GM19025 (cell line): ENCODE measurements around the gene LTC4S.
"Not testable (repeated sequence)": the region's sequence is repeated elsewhere in the genome, so short reads cannot be mapped to it uniquely, and the experiment has no call there.

ENCODE experiments used
- ATAC-seq: cut with Tn5 transposase; IDR thresholded peaks from one replicate; pipeline ENCODE4 v1.9.1; 2021; ENCODE audit warnings: mild to moderate bottlenecking, low read depth, moderate library complexity; ENCODE audit not compliant: unreplicated experiment

Gene LTC4S, protein sequence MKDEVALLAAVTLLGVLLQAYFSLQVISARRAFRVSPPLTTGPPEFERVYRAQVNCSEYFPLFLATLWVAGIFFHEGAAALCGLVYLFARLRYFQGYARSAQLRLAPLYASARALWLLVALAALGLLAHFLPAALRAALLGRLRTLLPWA

DNA sequence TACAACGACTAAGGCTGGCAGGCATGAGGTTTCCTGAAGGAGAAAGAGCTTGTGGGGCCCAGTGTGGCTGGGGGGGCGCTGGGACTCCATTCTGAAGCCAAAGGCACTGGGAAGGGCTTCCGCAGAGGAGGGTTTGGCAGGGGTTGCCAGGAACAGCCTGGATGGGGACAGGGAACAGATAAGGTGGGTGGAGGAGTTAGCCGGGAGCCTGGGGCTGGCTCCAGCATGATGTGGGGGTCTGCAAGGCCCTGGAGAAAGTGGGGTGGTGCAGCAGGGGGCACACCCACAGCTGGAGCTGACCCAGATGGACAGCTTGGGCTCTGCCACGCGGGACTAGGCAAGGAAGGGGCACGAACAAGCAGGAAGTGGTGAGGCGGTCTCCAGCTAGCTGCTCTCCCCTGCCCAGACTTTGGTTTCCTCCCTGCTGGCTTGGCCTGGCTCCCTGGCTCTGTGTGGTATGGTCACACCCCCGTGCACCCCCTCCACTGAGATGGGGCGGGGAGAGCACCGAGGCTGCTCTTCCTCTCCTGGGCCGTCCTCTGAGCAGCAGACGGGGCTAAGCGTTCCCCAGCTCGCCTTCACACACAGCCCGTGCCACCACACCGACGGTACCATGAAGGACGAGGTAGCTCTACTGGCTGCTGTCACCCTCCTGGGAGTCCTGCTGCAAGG is at the start of gene LTC4S:
Gene LTC4S, plus strand, starts transcription at position 519 of the 672 bp plus-strand sequence. Its CDS starts 95 bp downstream, at position 614.
- ATAC-seq = no peak

DNA sequence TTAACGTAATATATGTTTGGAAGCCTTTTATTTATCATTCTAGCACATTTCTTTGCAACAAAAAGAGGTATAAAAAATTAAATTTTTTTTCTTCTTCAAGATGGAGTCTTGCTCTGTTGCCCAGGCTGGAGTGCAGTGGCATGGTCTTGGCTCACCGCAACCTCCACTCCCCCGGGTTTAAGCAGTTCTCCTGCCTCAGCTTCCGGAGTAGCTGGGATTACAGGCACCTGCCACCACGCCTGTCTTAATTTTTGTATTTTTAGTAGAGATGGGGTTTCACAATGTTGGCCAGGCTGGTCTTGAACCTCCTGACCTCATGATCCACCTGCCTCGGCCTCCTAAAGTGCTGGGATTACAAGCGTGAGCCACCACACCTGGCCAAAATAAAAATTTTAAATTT is 49.7 kb upstream of the LTC4S start:
- not testable (repeated sequence) for ATAC-seq

DNA sequence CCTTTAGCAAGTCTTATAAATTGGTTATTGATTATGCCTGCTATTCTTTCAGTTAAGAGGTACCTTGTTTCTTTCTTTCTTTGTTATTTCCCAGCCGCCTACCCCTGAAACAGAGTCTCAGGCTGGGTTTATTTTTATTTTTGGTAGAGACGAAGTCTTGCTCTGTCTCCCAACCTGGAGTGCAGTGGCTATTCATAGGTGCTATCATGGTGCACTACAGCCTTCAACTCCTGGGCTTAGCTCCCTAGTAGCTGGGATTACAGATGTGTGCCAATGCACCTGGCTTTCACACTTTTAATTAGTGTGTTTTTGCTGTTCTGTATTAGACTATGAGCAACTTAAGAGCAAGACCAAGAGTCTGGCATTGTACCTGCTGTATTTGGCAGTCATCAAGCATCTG is 46.9 kb upstream of the LTC4S start:
- ATAC-seq = no peak

DNA sequence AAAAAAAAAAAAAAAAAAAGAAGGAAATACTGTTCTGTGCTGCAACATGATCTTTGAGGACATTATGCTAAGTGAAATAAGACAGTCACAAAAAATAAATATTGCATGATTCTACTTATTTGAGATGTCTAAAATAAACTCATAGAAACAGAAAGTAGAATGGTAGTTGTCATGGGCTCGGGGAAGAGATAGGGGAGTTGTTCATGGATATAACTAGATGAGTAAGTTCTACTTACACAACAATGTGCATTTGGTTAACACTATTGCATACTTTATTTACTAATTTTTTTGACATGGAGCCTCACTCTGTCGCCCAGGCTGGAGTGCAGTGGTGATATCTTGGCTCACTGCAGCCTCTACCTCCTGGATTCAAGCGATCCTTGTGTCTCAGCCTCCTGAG is 46.0 kb upstream of the LTC4S start:
- ATAC-seq = no peak

DNA sequence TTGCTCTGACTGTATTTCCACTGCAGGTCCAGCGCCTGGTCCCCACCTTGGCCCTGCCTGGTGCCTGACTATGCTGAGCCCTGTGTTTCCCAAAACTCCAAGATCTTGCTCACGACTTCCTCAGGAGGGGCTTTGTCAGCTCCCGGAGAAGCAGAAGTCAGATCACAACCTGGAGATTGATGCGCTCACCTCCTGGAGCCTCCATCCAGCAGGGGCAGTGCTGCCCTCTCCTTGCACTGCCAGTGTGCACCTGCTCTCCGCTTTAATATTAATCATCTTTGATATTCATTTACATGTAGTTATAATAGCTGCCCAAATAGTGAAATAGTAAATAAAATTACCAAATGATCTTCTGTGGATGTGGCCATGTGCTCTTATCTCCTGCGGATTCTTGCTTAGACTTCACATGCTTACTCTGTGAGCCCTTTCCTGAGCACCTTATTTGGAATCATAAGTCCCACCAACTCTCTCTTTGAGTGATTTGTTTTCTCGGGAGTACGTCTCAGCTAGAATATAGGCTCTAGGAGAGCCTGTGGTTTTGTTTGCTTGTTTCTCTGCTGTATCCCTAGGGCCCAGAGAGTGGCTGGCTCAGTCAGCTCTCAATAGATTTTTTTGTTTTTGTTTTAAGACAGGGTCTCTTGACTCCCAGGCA is 43.8 kb upstream of the LTC4S start:
- no peak for ATAC-seq

DNA sequence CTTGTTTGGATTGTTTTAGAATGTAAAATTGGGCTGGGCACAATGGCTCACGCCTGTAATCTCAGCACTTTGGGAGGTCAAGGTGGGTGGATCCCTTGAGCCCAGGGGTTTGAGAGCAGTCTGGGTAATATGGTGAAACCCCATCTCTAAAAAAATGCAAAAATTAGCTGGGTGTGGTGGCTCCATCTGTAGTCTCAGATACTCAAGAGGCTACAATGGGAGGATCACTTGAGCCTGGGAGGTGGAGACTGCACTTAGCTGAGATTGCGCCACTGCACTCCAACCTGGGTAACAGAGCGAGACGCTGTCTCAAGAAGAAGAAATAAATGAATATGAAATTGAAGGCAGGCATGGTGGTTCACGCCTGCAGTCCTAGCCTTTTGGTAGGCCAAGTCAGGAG is 39.8 kb upstream of the LTC4S start:
- ATAC-seq = no peak

DNA sequence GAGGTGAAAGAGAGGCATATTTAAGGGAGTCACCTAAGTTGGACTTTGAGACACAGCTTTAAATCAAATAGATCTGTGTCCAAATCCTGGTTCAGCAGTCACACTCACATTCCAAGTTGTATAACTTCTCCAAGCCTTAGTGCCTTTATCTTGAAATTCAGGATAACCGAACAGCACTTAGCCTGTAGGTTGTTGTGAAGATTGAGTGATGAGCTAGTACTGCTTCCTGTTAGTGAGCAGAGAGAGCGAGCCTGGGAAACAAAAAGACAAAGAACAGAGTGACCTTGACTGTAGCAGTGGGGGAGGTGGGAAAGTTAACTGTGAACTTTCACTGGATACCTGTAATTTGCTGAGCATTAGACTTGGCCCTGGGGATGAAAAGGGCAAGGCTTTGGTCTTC is 38.8 kb upstream of the LTC4S start:
- no peak for ATAC-seq

DNA sequence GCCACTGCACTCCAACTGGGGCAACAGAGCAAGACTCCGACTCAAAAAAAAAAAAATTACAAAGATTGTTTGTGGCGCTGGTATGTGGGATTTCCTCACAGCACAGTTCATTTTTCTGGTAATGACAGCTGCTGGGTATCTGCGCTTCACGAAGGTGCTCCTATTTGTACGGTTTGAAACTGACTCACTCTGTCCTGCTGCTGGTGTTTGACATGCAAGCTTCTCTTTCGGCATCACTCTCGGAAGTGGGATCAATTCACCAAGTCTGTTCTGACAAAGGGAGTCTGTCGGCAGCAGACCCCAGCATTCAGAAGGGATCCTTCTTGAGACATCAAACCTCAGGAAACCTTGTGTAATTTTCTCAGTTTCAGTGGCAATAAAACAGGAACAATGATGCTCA is 34.8 kb upstream of the LTC4S start:
- ATAC-seq = no peak

DNA sequence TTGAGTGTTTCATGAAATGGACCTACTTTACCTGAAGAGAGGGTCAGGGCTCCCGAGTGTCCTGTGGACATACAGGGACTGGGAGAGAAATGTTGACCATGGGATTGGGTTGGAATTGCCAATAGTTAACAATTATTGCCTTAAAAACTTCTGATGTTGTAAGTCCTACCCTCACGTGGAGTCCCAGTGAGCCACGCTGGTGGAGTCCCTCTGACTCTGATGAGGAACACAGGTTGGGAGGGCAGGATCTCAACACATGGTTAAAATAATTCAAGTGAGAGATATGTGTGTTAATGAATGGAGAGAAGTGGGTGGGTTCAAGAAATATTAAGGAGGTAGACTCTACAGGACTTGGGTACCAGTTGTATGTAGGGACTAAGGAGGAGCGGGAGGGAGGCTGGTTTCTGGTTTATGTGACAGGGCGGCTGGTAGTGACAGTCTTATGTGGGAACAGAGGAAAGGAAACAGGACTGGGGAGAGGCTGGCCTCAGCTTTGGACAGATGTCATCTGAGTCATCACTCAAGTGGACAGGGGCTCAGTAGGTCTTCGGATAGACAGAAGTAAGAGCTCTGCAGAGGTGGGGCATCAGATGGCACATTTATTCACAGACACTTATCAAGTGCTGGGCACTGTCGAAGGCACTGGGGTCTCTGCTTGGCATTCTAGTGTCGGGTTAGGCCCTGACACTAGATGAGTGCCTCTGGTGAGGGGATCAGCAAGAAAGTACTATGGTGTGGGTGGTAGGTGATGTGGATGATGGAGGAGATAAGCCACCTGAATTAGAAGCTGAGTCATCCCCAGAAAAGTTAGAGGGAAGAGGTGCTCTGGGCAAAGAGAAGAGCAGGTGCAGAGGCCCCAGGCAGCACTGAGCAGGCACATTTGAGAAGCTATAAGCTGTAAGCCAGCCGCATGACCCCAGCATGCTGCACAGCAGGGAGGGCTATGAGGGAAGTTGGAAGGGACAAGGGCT is 33.9 kb upstream of the LTC4S start:
- no peak for ATAC-seq

DNA sequence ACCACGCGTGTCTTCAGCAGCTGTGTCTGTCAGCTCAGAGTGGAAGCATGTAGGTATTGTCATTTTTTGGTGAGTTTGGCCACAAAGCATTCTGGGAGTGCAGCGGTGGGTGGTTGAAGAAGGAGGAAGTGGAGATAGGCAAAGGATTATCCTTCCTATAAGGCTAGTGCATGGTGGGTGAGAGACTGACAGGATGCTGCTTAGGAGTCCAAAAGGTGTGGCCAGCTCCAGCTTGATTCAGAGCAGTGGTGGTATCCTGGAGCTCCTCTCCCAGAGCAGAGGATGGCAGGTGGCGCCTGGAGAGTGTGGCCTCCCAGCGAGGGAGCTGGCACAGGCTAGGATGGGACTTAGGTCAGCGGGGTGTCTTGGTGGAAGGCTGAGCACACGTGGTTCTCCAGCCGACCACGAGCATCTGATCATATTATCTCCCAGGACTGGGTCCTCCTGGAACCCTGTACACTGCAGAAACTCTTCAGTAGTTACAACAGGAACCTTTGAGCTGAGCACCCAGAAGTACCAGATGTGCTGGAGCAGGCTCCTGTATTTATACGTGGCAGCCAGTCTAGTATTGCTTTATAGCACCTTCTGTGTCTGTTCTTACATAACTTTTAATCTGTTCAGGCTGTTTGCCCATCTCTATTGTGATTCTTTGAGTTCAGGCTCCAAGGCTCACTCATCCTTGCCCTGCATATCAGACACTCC is 31.6 kb upstream of the LTC4S start:
- no peak for ATAC-seq

DNA sequence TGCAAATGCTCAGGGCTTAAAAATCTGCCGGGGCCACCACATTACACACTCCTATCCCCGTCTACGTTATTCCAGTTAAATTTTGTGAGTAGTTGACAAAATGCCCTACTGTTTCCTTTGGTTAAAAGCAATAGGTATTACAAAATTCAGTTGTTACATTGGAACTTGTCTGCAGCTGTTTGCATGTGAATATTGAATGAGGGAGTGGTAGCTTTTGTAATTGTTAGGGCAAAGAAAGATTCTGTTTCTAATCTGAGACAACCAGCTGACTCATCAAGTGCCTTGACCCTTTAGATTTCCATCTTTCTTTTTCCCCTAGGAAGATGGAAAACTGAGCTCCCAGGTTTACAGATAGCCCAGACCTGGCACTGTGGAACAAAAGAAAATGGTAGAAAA is 31.0 kb upstream of the LTC4S start:
- ATAC-seq = no peak

DNA sequence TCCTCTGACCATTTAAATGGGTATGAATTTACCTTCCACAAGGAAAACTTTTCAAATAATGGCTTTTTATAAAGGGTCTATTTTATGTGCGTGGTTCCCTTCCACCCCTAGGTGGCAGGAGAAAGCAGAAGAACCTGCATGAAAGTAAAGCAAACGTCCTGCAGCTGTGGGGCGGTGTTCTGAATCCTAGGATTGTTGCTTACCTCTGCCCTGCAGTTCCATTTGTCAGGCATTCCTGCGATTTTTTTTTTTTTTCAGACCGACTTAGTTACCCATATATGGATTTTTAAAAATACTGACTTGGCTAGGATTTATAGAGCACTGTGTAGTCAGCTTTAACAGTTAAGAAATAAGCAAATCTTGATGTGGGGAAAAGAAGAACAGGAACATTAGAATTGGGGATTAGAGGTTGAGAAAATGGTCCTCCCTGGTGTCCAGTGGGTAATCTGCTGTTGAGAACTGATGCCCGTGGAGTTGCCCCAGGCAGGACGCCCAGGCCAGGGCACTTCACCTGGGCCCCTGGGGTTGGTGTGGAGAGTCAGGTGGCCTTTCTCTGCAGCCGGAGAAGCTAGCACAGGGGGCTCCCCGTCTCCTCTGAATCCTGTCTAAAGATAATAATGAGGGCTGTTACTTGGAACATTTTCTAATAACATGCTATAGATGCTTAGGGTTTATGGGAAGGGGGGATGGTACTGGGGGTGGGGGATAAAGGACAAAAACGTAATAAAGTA is 30.4 kb upstream of the LTC4S start:
- ATAC-seq = no peak

DNA sequence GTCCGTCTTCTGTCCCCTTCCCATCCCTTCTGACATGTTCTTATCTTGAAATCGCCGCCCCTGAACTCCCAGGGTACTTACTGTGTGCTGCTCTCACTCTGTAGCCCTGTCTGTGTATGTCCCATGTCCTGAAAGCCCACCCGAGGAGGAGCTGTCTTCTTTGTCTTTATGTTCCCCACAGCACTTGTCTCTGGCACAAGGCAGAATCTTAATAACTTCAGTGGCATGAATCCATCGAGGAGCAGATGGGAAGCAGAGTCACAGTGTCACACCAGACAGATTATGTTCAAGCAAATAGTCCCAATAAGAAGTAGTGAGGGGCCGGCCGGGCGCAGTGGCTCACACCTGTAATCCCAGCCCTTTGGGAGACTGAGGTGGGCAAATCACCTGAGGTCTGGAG is 29.7 kb upstream of the LTC4S start:
- ATAC-seq = no peak

DNA sequence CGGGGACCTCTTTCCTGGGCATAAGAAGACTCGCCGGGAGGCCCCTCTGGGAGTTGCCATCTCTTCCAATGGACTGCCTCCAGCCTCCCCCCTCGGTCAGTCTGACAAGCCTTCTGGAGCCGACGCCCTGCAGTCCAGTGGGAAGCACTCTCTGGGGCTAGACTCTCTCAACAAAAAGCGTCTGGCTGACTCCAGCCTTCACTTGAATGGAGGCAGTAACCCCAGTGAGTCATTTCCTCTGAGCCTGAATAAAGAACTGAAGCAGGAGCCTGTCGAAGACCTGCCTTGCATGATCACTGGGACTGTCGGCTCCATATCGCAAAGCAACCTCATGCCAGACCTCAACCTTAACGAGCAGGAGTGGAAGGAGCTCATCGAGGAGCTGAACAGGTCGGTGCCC is 28.4 kb upstream of the LTC4S start:
- no peak for ATAC-seq

DNA sequence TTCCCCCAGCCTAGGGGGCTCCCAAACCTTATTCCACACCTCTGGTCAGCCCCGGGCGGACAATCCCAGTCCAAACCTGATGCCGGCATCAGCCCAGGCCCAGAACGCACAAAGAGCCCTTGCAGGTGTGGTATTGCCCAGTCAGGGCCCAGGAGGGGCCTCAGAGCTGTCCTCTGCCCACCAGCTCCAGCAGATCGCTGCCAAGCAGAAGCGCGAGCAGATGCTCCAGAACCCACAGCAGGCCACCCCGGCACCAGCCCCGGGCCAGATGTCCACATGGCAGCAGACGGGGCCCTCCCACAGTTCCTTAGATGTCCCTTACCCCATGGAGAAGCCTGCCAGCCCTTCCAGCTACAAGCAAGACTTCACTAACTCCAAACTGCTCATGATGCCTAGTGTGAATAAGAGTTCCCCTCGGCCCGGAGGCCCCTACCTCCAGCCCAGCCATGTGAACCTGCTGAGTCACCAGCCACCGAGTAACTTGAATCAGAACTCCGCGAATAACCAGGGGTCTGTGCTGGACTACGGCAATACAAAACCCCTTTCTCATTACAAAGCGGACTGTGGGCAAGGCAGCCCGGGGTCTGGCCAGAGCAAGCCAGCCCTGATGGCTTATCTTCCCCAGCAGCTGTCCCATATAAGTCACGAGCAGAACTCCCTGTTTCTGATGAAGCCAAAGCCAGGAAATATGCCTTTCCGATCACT is 27.6 kb upstream of the LTC4S start:
- ATAC-seq = no peak

DNA sequence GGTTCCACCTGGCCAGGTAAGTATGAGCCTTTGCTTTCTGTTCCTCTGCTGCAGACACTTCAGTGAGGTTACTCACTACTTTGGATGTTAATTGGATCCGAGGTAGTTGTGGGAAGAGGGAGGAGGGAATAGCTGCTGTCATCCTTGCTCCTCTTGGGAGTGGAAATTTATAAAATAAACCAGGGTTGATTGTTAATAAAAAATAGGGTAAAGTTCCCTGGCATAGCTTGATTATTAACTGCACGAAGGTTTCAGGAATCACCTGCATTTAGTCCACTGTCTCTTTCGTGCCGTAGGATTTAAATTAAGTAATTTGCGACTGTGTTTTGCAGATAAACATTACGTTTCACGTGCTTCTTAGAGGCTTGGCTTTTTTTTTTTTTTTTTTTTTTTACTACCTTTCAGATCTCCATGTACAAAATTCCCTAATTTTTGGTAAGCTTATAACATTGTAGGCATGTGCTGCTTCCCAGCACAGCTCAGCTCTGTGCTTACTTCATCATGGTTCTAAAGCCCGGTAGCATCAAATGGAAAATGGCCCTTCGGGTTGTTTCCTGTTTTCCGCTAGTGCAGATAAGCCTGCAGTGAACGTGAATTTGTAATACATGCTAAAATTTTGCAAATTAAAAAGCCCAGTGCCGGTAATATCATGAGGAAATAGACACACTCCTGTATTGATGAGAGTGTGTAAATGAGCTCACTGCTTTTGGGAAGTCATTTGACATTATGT is 26.9 kb upstream of the LTC4S start:
- ATAC-seq = no peak

DNA sequence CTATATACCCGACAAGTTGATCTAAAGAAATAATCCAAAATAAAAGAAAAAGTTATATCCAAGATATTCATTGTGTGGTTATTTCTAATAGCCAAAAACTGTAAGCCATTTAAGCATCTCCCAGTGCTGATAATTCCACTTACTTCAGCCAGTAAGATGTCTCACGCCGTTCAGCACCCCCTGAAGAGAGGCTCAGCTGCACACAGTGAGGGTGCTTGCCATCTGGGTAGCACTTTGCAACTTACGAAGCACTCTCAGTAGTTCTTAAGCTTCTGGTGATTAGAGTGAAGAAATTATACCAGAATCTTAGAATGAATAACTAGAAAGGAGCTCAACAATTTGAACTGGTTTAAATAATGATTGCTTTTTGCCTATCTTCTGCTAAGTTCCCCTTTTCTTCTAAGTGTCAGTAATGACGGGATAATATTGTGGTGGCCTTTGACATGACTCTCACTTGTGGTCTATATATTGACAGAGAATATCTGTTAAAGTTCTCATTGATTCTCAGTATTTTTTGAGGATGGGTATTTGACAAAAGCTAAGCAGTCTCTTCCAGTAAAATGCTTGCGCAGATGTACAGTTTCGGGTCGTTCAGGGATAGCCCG is 26.2 kb upstream of the LTC4S start:
- ATAC-seq = no peak
